Vagina (tissue), 2 donors: ENCODE measurements around the gene ABCB8. TPM values are rescaled to one million over a fixed set of nuclear protein-coding genes. Genes with fewer than 3 reads are reported as not detected.
A peak's percentile ranks its signal among the peaks of the same experiment; 100 is the strongest.
"Not testable (repeated sequence)": the region's sequence is repeated elsewhere in the genome, so short reads cannot be mapped to it uniquely, and the experiment has no call there.

Source experiments
- DNase-seq, 2 donors: peaks; one replicate each; pipeline ENCODE4 v3.0.0-alpha.2; 2017; ENCODE audit errors: extremely low spot score in 2 of 2
- H3K27ac ChIP-seq: fragments of 200-600 bp; sonication (generic); one replicate; pipeline ENCODE4 v1.5.1; 2019
- H3K27me3 ChIP-seq: fragments of 200-600 bp; sonication (generic); one replicate; pipeline ENCODE4 v1.5.1; 2019
- H3K36me3 ChIP-seq, 2 donors: fragments of 200-600 bp; sonication (generic); one replicate each; pipeline ENCODE4 v1.5.1; 2017 to 2019
- H3K4me1 ChIP-seq: fragments of 200-600 bp; sonication (generic); one replicate; pipeline ENCODE4 v1.5.1; 2019
- H3K4me3 ChIP-seq, 2 donors: fragments of 200-600 bp; sonication (generic); 1 replicate in 1 of 2; 2 replicates in 1 of 2; pipeline ENCODE4 v1.5.1; 2016 to 2019
- H3K9me3 ChIP-seq: fragments of 200-600 bp; sonication (generic); one replicate; pipeline ENCODE4 v1.5.1; 2019
- CTCF ChIP-seq, 3 experiments: fragments of 450-650 bp in 2 of 3; fragments of 200-600 bp in 1 of 3; sonication (generic) in 1 of 3; IDR thresholded peaks; one replicate each; pipeline ENCODE4 v1.5.1; 2017 to 2019; ENCODE audit warnings: antibody characterized with exemption in 3 of 3, mild to moderate bottlenecking in 2 of 3, moderate library complexity in 2 of 3
- POLR2A ChIP-seq, 2 donors: fragments of 450-650 bp; IDR thresholded peaks; one replicate each; pipeline ENCODE4 v1.6.1; 2017; ENCODE audit warnings: antibody characterized with exemption in 2 of 2, mild to moderate bottlenecking in 2 of 2, moderate library complexity in 2 of 2
- POLR2AphosphoS5 ChIP-seq, 2 donors: sonication (generic); formaldehyde crosslinking; IDR thresholded peaks; one replicate each; pipeline ENCODE4 v1.9.0; 2017; ENCODE audit warnings: antibody characterized with exemption in 2 of 2, mild to moderate bottlenecking in 2 of 2, low read depth in 1 of 2; ENCODE audit not compliant: insufficient read depth in 1 of 2
- intact Hi-C: fragments of 100-400 bp; cut with DNase I; formaldehyde crosslinking; loops from one replicate; pipeline ENCODE4 v1.15.1; 2023
- total RNA-seq: library from RNA; depleted of rRNA; stranded (reverse); fragments of >200 nt; gene quantifications from one replicate; pipeline ENCODE4 v1.2.3, GENCODE V29; 2016

ABCB8 gene
- total RNA-seq, 1 donor from 2014 or later, result 38.3 TPM

- Histone ChIP-seq H3K27ac (no peak overlapping the region), H3K4me1 (peaks cover 17% of the 10 kb centered on the region), H3K27me3 (no peaks in the 10 kb centered on the region), H3K36me3 (no peaks in the 10 kb centered on the region), H3K4me3 (no peak overlapping the region), H3K9me3 (no peaks in the 10 kb centered on the region)
- TF ChIP-seq POLR2A (IDR thresholded peaks at IDR 0.05), result no peak
- TF ChIP-seq POLR2AphosphoS5 (IDR thresholded peaks at IDR 0.05; ENCODE audit: insufficient read depth in 1 of 2, low read depth in 1 of 2), result no peak
- TF ChIP-seq CTCF (IDR thresholded peaks at IDR 0.05), result no peak
- intact Hi-C loops, result no loop called here
- DNase-seq, result no peak
Measured at GRCh38 chr7:151020231-151020630, 8.0 kb upstream of the ABCB8 start.

GRCh38 chr7:151023232-151023631 is 5.0 kb upstream of the ABCB8 start:
- no peak overlapping the region for H3K4me3 ChIP-seq

GRCh38 chr7:151024435-151025056 is 3.7 kb upstream of the ABCB8 start, which contains the start of gene ATG9B:
TSS of gene ATG9B (minus strand) at chr7:151024494. CDS start at chr7:151024423, 71 bp downstream.
- TF ChIP-seq CTCF (IDR thresholded peaks at IDR 0.05) (no peak), POLR2AphosphoS5 (IDR thresholded peaks at IDR 0.05; ENCODE audit: insufficient read depth in 1 of 2, low read depth in 1 of 2) (no peak), POLR2A (IDR thresholded peaks at IDR 0.05) (no peak)
- peak within 1 kb of the TSS in 1 of 2 donors; percentile 14 for H3K4me3 ChIP-seq
- peaks cover 18% of the 10 kb centered on the region for H3K4me1 ChIP-seq
- H3K9me3 ChIP-seq, result no peaks in the 10 kb centered on the region
- intact Hi-C loops, result no loop called here
- no peak within 1 kb of the TSS for H3K27ac ChIP-seq
- no peaks in the 10 kb centered on the region for H3K27me3 ChIP-seq
- no peak for DNase-seq
- H3K36me3 ChIP-seq, result no peaks in the 10 kb centered on the region

More at GRCh38 chr7:151023232-151023631, 5.0 kb upstream of the ABCB8 start:
- H3K27me3 ChIP-seq, result no peaks in the 10 kb centered on the region
- H3K36me3 ChIP-seq, result no peaks in the 10 kb centered on the region
- no peak for TF ChIP-seq POLR2A (IDR thresholded peaks at IDR 0.05)
- TF ChIP-seq CTCF (IDR thresholded peaks at IDR 0.05), result no peak
- TF ChIP-seq POLR2AphosphoS5 (IDR thresholded peaks at IDR 0.05; ENCODE audit: insufficient read depth in 1 of 2, low read depth in 1 of 2), result no peak
- intact Hi-C loops, result no loop called here
- DNase-seq, result no peak
- no peak overlapping the region for H3K27ac ChIP-seq
- no peaks in the 10 kb centered on the region for H3K9me3 ChIP-seq
- H3K4me1 ChIP-seq, result peaks cover 17% of the 10 kb centered on the region

- Histone ChIP-seq H3K27me3 (no peaks in the 10 kb centered on the region), H3K4me3 (no peak overlapping the region), H3K27ac (no peak overlapping the region), H3K4me1 (peaks cover 21% of the 10 kb centered on the region), H3K9me3 (no peaks in the 10 kb centered on the region), H3K36me3 (no peaks in the 10 kb centered on the region)
- TF ChIP-seq CTCF (IDR thresholded peaks at IDR 0.05), result no peak
- intact Hi-C loops, result no loop called here
- DNase-seq, result no peak
Measured at GRCh38 chr7:151025924-151026671, 2.2 kb upstream of the ABCB8 start.

GRCh38 chr7:151026771-151027727 is 1.2 kb upstream of the ABCB8 start:
- intact Hi-C loops, H3K27me3 ChIP-seq, H3K9me3 ChIP-seq, DNase-seq, H3K36me3 ChIP-seq: not testable (repeated sequence)
- peaks cover 21% of the 10 kb centered on the region for H3K4me1 ChIP-seq
- H3K27ac ChIP-seq, result peak overlapping the region; percentile 82
- peak overlapping the region in 1 of 2 donors; percentile 65 for H3K4me3 ChIP-seq

GRCh38 chr7:151027728-151028130 is 521 bp upstream of the ABCB8 start:
- Histone ChIP-seq H3K4me1 (peaks cover 21% of the 10 kb centered on the region), H3K4me3 (peak overlapping the region; percentile 65 to 90), H3K27ac (peak overlapping the region; percentile 82)
- H3K9me3 ChIP-seq, H3K36me3 ChIP-seq, DNase-seq, H3K27me3 ChIP-seq: not testable (repeated sequence)
- intact Hi-C loops, result loop anchor here (2.0 kb wide), 1 partner anchor 55 kb away; the partner anchor contains the start of gene TMUB1
